Trophoblast cell (in vitro differentiated cells and primary cell): Measurements from ENCODE around the gene TP53I13.
A peak's percentile ranks its signal among the peaks of the same experiment; 100 is the strongest.
"Not testable (repeated sequence)": the region's sequence is repeated elsewhere in the genome, so short reads cannot be mapped to it uniquely, and the experiment has no call there.

ENCODE experiments used
- DNase-seq, 2 donors: peaks; one replicate each; pipeline ENCODE4 v3.0.0-alpha.2; 2016
- H2AFZ ChIP-seq: 2 replicates; pipeline ENCODE4 v1.6.1; 2013; ENCODE audit warnings: low read length, moderate library complexity, mild to moderate bottlenecking; ENCODE audit not compliant: insufficient read depth, poor library complexity
- H2AK5ac ChIP-seq: 2 replicates; pipeline ENCODE4 v1.6.1; 2013; ENCODE audit warnings: mild to moderate bottlenecking, low read length
- H2BK120ac ChIP-seq: 2 replicates; pipeline ENCODE4 v1.6.1; 2013; ENCODE audit warnings: low read length, mild to moderate bottlenecking, moderate library complexity; ENCODE audit not compliant: insufficient read depth, poor library complexity
- H2BK12ac ChIP-seq: 2 replicates; pipeline ENCODE4 v1.6.1; 2013; ENCODE audit warnings: mild to moderate bottlenecking, low read length, moderate library complexity
- H2BK5ac ChIP-seq: 2 replicates; pipeline ENCODE4 v1.6.1; 2013; ENCODE audit warnings: low read length, low read depth, moderate library complexity, mild to moderate bottlenecking; ENCODE audit not compliant: poor library complexity
- H3K14ac ChIP-seq: 2 replicates; pipeline ENCODE4 v1.6.1; 2013; ENCODE audit warnings: mild to moderate bottlenecking, low read length
- H3K18ac ChIP-seq: 2 replicates; pipeline ENCODE4 v1.6.1; 2013; ENCODE audit warnings: mild to moderate bottlenecking, low read length
- H3K23ac ChIP-seq: 2 replicates; pipeline ENCODE4 v1.6.1; 2013; ENCODE audit warnings: low read length
- H3K27ac ChIP-seq: 2 replicates; pipeline ENCODE4 v1.5.1; 2013; ENCODE audit warnings: low read depth, mild to moderate bottlenecking, inconsistent platforms, low read length, moderate library complexity
- H3K27me3 ChIP-seq: 2 replicates; pipeline ENCODE4 v1.6.1; 2013; ENCODE audit warnings: inconsistent platforms, mild to moderate bottlenecking, low read length, moderate library complexity; ENCODE audit not compliant: insufficient read depth
- H3K36me3 ChIP-seq, 2 experiments: 1 replicate in 1 of 2; 2 replicates in 1 of 2; pipeline ENCODE4 v1.6.1; 2013; ENCODE audit warnings: low read length in 2 of 2, mild to moderate bottlenecking in 2 of 2, moderate library complexity in 1 of 2; ENCODE audit not compliant: insufficient read depth in 2 of 2, control insufficient read depth in 1 of 2
- H3K4ac ChIP-seq: 2 replicates; pipeline ENCODE4 v1.6.1; 2013; ENCODE audit warnings: low read depth, mild to moderate bottlenecking, low read length, moderate library complexity
- H3K4me1 ChIP-seq, 2 experiments: 1 replicate in 1 of 2; 2 replicates in 1 of 2; pipeline ENCODE4 v1.6.1; 2013; ENCODE audit warnings: low read length in 2 of 2, mild to moderate bottlenecking in 2 of 2, moderate library complexity in 1 of 2; ENCODE audit not compliant: insufficient read depth in 2 of 2, control insufficient read depth in 1 of 2
- H3K4me2 ChIP-seq: 2 replicates; pipeline ENCODE4 v1.6.1; 2013; ENCODE audit warnings: inconsistent platforms, mild to moderate bottlenecking, low read length, moderate library complexity
- H3K4me3 ChIP-seq: 2 replicates; pipeline ENCODE4 v1.5.1; 2013; ENCODE audit warnings: mild to moderate bottlenecking, low read depth, low read length, inconsistent platforms
- H3K79me1 ChIP-seq: one replicate; pipeline ENCODE4 v1.6.1; 2013; ENCODE audit warnings: low read length
- H3K79me2 ChIP-seq: 2 replicates; pipeline ENCODE4 v1.6.1; 2013; ENCODE audit warnings: low read length, mild to moderate bottlenecking; ENCODE audit not compliant: control insufficient read depth, insufficient read depth, poor library complexity
- H3K9ac ChIP-seq: 2 replicates; pipeline ENCODE4 v1.6.1; 2013; ENCODE audit warnings: mild to moderate bottlenecking, low read length
- H3K9me3 ChIP-seq: 2 replicates; pipeline ENCODE4 v1.6.1; 2013; ENCODE audit warnings: low read depth, mild to moderate bottlenecking, control low read depth, inconsistent platforms, low read length; ENCODE audit not compliant: insufficient read depth
- H4K12ac ChIP-seq: 2 replicates; pipeline ENCODE4 v1.6.1; 2013; ENCODE audit warnings: low read depth, mild to moderate bottlenecking, low read length, moderate library complexity
- H4K8ac ChIP-seq: 2 replicates; pipeline ENCODE4 v1.6.1; 2013; ENCODE audit warnings: low read depth, mild to moderate bottlenecking, low read length, moderate library complexity
- H4K91ac ChIP-seq: one replicate; pipeline ENCODE4 v1.6.1; 2013; ENCODE audit warnings: low read depth, mild to moderate bottlenecking, low read length, moderate library complexity
- WGBS: extraction: QIAGEN DNeasy Blood & Tissue Kit; methylation state at CpG from one replicate; pipeline ENCODE4 v1.1.7; 2013; ENCODE audit warnings: missing lambda C conversion rate; ENCODE audit not compliant: insufficient read length, insufficient coverage; ENCODE audit errors: extremely low coverage; 5-methylcytosine and 5-hydroxymethylcytosine counted together

Gene TP53I13

GRCh38 chr17:29555840-29556239 is 12.7 kb upstream of the TP53I13 start:
- H3K79me1 ChIP-seq: no peaks in the 10 kb centered on the region
- no peak overlapping the region for H4K12ac ChIP-seq
- no peak overlapping the region for H4K91ac ChIP-seq
- no peaks in the 10 kb centered on the region for H3K79me2 ChIP-seq
- H2BK120ac ChIP-seq: no peak overlapping the region
- H3K23ac ChIP-seq: no peak overlapping the region
- no peak overlapping the region for H3K4ac ChIP-seq
- no peak for DNase-seq
- no peaks in the 10 kb centered on the region for H3K9me3 ChIP-seq
- H2AK5ac ChIP-seq: no peak overlapping the region
- H3K27me3 ChIP-seq: no peaks in the 10 kb centered on the region
- H3K14ac ChIP-seq: no peak overlapping the region
- H3K9ac ChIP-seq: no peak overlapping the region
- no peaks in the 10 kb centered on the region for H3K36me3 ChIP-seq
- no peak overlapping the region for H2BK12ac ChIP-seq
- H3K18ac ChIP-seq: no peak overlapping the region
- no peak overlapping the region for H3K4me3 ChIP-seq
- H3K4me1 ChIP-seq: no peaks in the 10 kb centered on the region
- H3K4me2 ChIP-seq: no peak overlapping the region
- no peak overlapping the region for H2BK5ac ChIP-seq
- WGBS: no CpG with 5 or more reads among the region's 3 CpGs
- no peak overlapping the region for H3K27ac ChIP-seq
- no peak overlapping the region for H2AFZ ChIP-seq
- H4K8ac ChIP-seq: no peak overlapping the region

GRCh38 chr17:29557085-29557738 is 11.3 kb upstream of the TP53I13 start:
- Histone ChIP-seq H2BK5ac (no peak overlapping the region), H4K8ac (no peak overlapping the region), H3K4me3 (no peak overlapping the region), H3K79me1 (no peaks in the 10 kb centered on the region), H4K12ac (no peak overlapping the region), H3K4me2 (no peak overlapping the region), H3K9ac (no peak overlapping the region), H2BK12ac (no peak overlapping the region), H3K27ac (no peak overlapping the region), H3K4me1 (no peaks in the 10 kb centered on the region), H3K18ac (no peak overlapping the region), H3K23ac (no peak overlapping the region), H3K4ac (no peak overlapping the region), H3K9me3 (no peaks in the 10 kb centered on the region), H2BK120ac (no peak overlapping the region), H3K36me3 (no peaks in the 10 kb centered on the region), H2AFZ (no peak overlapping the region), H3K14ac (no peak overlapping the region), H2AK5ac (no peak overlapping the region), H4K91ac (no peak overlapping the region), H3K79me2 (no peaks in the 10 kb centered on the region), H3K27me3 (no peaks in the 10 kb centered on the region)
- whole genome bisulfite sequencing: no CpG with 5 or more reads among the region's 1 CpG
- DNase-seq: peak; percentile 52 to 66

- Histone ChIP-seq H3K14ac (no peak overlapping the region), H2BK120ac (no peak overlapping the region), H3K27ac (no peak overlapping the region), H2AFZ (no peak overlapping the region), H3K4me2 (no peak overlapping the region), H3K79me1 (no peaks in the 10 kb centered on the region), H3K27me3 (no peaks in the 10 kb centered on the region), H2BK5ac (no peak overlapping the region), H3K9me3 (peaks cover 2% of the 10 kb centered on the region), H4K8ac (no peak overlapping the region), H3K4me1 (no peaks in the 10 kb centered on the region), H2BK12ac (no peak overlapping the region), H3K4me3 (no peak overlapping the region), H3K23ac (no peak overlapping the region), H3K9ac (no peak overlapping the region), H2AK5ac (no peak overlapping the region), H3K4ac (no peak overlapping the region), H3K18ac (no peak overlapping the region), H4K12ac (no peak overlapping the region), H3K79me2 (no peaks in the 10 kb centered on the region), H4K91ac (no peak overlapping the region), H3K36me3 (no peaks in the 10 kb centered on the region)
- DNase-seq: no peak
Measured at GRCh38 chr17:29557739-29558116, 10.8 kb upstream of the TP53I13 start.

- H3K4me1 ChIP-seq, H3K23ac ChIP-seq, H2AK5ac ChIP-seq, H4K8ac ChIP-seq, H3K9ac ChIP-seq, H3K79me1 ChIP-seq, H3K4ac ChIP-seq, H4K91ac ChIP-seq, H3K4me3 ChIP-seq, H2BK12ac ChIP-seq, H2BK120ac ChIP-seq, H3K79me2 ChIP-seq, H3K18ac ChIP-seq, H3K9me3 ChIP-seq, H3K36me3 ChIP-seq, H3K27me3 ChIP-seq, H3K14ac ChIP-seq, H3K4me2 ChIP-seq, H4K12ac ChIP-seq, H2AFZ ChIP-seq, H3K27ac ChIP-seq, DNase-seq, H2BK5ac ChIP-seq: not testable (repeated sequence)
- no CpG with 5 or more reads among the region's 5 CpGs for WGBS
Measured at GRCh38 chr17:29558139-29558538, 10.4 kb upstream of the TP53I13 start.
